ENCODE results near the gene EDN3.

Gene EDN3

DNA sequence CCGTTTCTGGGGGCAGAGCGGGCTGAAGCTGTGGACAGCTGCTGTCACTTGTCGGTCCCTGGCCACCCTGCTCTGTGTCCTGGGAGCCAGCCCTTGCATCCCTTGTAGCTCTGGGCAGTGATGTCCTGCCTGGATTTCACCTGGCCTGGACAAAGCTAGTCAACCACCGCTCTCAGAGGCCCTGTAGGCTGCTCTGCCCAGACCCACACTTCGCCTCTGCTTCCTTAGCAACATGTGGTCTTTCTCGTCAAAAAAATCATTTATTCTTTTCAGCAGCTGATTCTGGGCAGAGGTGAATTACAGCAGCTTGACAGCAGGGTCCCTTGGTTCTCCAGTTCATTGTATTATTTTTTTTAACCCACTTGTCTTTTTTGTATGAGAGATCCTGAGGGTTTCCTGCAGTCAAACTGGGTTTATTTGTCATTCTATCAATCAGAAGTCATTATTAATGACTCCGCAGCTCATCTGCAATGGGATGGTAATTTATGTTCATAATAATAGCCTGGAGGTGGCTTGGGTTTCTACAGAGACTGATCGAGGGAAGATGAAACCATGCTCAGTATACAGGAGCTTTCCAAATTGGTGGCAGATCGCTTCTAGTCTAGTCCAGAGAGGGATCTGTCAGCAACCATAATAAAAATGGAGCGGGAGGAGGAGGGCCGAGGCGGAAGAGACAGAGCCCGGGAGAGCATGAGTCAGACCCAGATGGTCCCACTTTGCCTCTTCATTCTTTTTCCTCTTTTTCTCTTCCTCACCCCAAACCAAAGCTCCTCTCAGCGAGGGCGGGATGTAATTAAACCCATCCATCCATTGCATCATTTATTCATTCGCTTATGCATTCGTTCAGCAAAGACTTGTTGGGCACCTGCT, 22.4 kb downstream of the EDN3 start:
- no peak for ATAC-seq
- TF ChIP-seq, protein P1, sequence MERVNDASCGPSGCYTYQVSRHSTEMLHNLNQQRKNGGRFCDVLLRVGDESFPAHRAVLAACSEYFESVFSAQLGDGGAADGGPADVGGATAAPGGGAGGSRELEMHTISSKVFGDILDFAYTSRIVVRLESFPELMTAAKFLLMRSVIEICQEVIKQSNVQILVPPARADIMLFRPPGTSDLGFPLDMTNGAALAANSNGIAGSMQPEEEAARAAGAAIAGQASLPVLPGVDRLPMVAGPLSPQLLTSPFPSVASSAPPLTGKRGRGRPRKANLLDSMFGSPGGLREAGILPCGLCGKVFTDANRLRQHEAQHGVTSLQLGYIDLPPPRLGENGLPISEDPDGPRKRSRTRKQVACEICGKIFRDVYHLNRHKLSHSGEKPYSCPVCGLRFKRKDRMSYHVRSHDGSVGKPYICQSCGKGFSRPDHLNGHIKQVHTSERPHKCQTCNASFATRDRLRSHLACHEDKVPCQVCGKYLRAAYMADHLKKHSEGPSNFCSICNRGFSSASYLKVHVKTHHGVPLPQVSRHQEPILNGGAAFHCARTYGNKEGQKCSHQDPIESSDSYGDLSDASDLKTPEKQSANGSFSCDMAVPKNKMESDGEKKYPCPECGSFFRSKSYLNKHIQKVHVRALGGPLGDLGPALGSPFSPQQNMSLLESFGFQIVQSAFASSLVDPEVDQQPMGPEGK (CRISPR knock-in tag; IDR thresholded peaks at IDR 0.05; ENCODE audit: borderline replicate concordance), result no peak
- TF ChIP-seq TCF4 (CRISPR knock-in tag; IDR thresholded peaks at IDR 0.05; ENCODE audit: borderline replicate concordance) (no peak), ISL1 (CRISPR knock-in tag; IDR thresholded peaks at IDR 0.05) (no peak), TOX (CRISPR knock-in tag; IDR thresholded peaks at IDR 0.05; ENCODE audit: borderline replicate concordance) (no peak), RARB (CRISPR knock-in tag; IDR thresholded peaks at IDR 0.05) (no peak), ZNF8 (CRISPR knock-in tag; IDR thresholded peaks at IDR 0.05) (no peak), SNAI2 (CRISPR knock-in tag; IDR thresholded peaks at IDR 0.05) (no peak), ZC3H10 (CRISPR knock-in tag; IDR thresholded peaks at IDR 0.05) (no peak), OSR1 (CRISPR knock-in tag; IDR thresholded peaks at IDR 0.05) (no peak), ARNTL (CRISPR knock-in tag; IDR thresholded peaks at IDR 0.05; ENCODE audit: borderline replicate concordance, low read depth) (no peak), GLIS3 (CRISPR knock-in tag; IDR thresholded peaks at IDR 0.05) (no peak), CSDC2 (CRISPR knock-in tag; IDR thresholded peaks at IDR 0.05) (no peak), BACH2 (CRISPR knock-in tag; IDR thresholded peaks at IDR 0.05; ENCODE audit: borderline replicate concordance) (no peak), ZNF70 (CRISPR knock-in tag; IDR thresholded peaks at IDR 0.05) (no peak), ZNF565 (CRISPR knock-in tag; conservative IDR thresholded peaks at IDR 0.05; ENCODE audit: low read depth) (no peak), PPARA (CRISPR knock-in tag; IDR thresholded peaks at IDR 0.05; ENCODE audit: borderline replicate concordance) (no peak), ZFP3 (CRISPR knock-in tag; IDR thresholded peaks at IDR 0.05) (no peak)
- TF ChIP-seq, protein P2, sequence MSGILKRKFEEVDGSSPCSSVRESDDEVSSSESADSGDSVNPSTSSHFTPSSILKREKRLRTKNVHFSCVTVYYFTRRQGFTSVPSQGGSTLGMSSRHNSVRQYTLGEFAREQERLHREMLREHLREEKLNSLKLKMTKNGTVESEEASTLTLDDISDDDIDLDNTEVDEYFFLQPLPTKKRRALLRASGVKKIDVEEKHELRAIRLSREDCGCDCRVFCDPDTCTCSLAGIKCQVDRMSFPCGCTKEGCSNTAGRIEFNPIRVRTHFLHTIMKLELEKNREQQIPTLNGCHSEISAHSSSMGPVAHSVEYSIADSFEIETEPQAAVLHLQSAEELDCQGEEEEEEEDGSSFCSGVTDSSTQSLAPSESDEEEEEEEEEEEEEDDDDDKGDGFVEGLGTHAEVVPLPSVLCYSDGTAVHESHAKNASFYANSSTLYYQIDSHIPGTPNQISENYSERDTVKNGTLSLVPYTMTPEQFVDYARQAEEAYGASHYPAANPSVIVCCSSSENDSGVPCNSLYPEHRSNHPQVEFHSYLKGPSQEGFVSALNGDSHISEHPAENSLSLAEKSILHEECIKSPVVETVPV (CRISPR knock-in tag; IDR thresholded peaks at IDR 0.05), result no peak

DNA sequence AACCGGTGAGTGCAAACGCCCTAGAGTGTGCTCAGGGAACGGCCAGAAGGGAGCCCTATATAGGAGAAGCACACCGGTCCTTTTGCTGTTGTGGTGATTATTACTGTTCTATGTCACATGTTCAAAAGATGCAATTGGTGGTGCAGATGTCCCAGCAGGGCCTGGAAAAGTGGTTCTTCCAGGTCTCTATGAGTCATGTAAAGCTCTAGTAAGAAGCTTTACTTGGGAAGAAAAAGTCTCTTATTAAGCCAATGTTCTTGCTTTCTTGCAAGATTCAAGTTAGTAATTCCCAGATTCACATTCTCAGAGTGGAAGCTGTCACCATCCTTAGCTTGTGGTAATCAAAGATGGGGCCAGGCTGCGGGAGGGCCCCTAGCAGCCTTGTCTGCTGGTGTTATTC, 23.3 kb downstream of the EDN3 start:
- no peak for ATAC-seq
- TF ChIP-seq TOX (CRISPR knock-in tag; IDR thresholded peaks at IDR 0.05; ENCODE audit: borderline replicate concordance) (no peak), ZNF70 (CRISPR knock-in tag; IDR thresholded peaks at IDR 0.05) (no peak), PPARA (CRISPR knock-in tag; IDR thresholded peaks at IDR 0.05; ENCODE audit: borderline replicate concordance) (no peak), BACH2 (CRISPR knock-in tag; IDR thresholded peaks at IDR 0.05; ENCODE audit: borderline replicate concordance) (no peak), RARB (CRISPR knock-in tag; IDR thresholded peaks at IDR 0.05) (no peak), ZFP3 (CRISPR knock-in tag; IDR thresholded peaks at IDR 0.05) (no peak), ARNTL (CRISPR knock-in tag; IDR thresholded peaks at IDR 0.05; ENCODE audit: borderline replicate concordance, low read depth) (no peak), CSDC2 (CRISPR knock-in tag; IDR thresholded peaks at IDR 0.05) (no peak), ESRRG (CRISPR knock-in tag; IDR thresholded peaks at IDR 0.05) (no peak), ZNF565 (CRISPR knock-in tag; conservative IDR thresholded peaks at IDR 0.05; ENCODE audit: low read depth) (no peak), ZNF8 (CRISPR knock-in tag; IDR thresholded peaks at IDR 0.05) (no peak), ISL1 (CRISPR knock-in tag; IDR thresholded peaks at IDR 0.05) (no peak), SNAI2 (CRISPR knock-in tag; IDR thresholded peaks at IDR 0.05) (no peak)
- TF ChIP-seq, protein P3, sequence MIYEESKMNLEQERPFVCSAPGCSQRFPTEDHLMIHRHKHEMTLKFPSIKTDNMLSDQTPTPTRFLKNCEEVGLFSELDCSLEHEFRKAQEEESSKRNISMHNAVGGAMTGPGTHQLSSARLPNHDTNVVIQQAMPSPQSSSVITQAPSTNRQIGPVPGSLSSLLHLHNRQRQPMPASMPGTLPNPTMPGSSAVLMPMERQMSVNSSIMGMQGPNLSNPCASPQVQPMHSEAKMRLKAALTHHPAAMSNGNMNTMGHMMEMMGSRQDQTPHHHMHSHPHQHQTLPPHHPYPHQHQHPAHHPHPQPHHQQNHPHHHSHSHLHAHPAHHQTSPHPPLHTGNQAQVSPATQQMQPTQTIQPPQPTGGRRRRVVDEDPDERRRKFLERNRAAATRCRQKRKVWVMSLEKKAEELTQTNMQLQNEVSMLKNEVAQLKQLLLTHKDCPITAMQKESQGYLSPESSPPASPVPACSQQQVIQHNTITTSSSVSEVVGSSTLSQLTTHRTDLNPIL (CRISPR knock-in tag; IDR thresholded peaks at IDR 0.05; ENCODE audit: low read depth), result no peak
- TF ChIP-seq, protein P1 (CRISPR knock-in tag; IDR thresholded peaks at IDR 0.05; ENCODE audit: borderline replicate concordance), result no peak
- TF ChIP-seq, protein P4, sequence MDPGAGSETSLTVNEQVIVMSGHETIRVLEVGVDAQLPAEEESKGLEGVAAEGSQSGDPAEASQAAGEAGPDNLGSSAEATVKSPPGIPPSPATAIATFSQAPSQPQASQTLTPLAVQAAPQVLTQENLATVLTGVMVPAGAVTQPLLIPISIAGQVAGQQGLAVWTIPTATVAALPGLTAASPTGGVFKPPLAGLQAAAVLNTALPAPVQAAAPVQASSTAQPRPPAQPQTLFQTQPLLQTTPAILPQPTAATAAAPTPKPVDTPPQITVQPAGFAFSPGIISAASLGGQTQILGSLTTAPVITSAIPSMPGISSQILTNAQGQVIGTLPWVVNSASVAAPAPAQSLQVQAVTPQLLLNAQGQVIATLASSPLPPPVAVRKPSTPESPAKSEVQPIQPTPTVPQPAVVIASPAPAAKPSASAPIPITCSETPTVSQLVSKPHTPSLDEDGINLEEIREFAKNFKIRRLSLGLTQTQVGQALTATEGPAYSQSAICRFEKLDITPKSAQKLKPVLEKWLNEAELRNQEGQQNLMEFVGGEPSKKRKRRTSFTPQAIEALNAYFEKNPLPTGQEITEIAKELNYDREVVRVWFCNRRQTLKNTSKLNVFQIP (CRISPR knock-in tag; IDR thresholded peaks at IDR 0.05; ENCODE audit: borderline replicate concordance, low read depth), result no peak

Data from SK-N-SH treated with all-trans-retinoic acid at 6 μM for 48 hours (cell line).